Upper lobe of right lung (tissue), 1 donor: ENCODE data around the gene EFCAB12. TPM values are rescaled to one million over a fixed set of nuclear protein-coding genes. Genes with fewer than 3 reads are reported as not detected.

Source experiments
- ATAC-seq: fragments of 200-7000 bp; cut with Tn5 transposase; one replicate; pipeline ENCODE4 v1.9.1; 2020; ENCODE audit warnings: mild to moderate bottlenecking, moderate library complexity
- DNase-seq: peaks from one replicate; pipeline ENCODE4 v3.0.0-alpha.2; 2020
- H3K27ac ChIP-seq: fragments of 200-600 bp; one replicate; pipeline ENCODE4 v1.8.0; 2022
- H3K27me3 ChIP-seq: fragments of 200-600 bp; one replicate; pipeline ENCODE4 v1.8.0; 2022; ENCODE audit warnings: mild to moderate bottlenecking
- H3K36me3 ChIP-seq: fragments of 200-600 bp; one replicate; pipeline ENCODE4 v1.8.0; 2022
- H3K4me1 ChIP-seq: fragments of 200-600 bp; one replicate; pipeline ENCODE4 v1.8.0; 2022
- H3K4me3 ChIP-seq: fragments of 200-600 bp; one replicate; pipeline ENCODE4 v1.8.0; 2022; ENCODE audit warnings: mild to moderate bottlenecking
- H3K9me3 ChIP-seq: fragments of 200-600 bp; one replicate; pipeline ENCODE4 v1.8.0; 2022
- intact Hi-C: fragments of 100-400 bp; cut with DNase I; formaldehyde crosslinking; loops from one replicate; pipeline ENCODE4 v1.11.0; 2022
- total RNA-seq: library from RNA; stranded (reverse); fragmentation: NEBNext Ultra II Directional; extraction: Animal tissue kit (Norgen Biotek cat#: 25700); gene quantifications from one replicate; pipeline ENCODE4 v1.2.1, GENCODE V29; 2021
- TF ChIP-seq, protein P1 (sequence below): fragments of 200-600 bp; IDR thresholded peaks from one replicate; pipeline ENCODE4 v1.8.0; 2022; ENCODE audit warnings: antibody characterized with exemption
- donor health status: DM: no; HTN: yes; CAD: no; lungs with severe emphysema.

EFCAB12 gene
- total RNA-seq, 1 donor from 2014 or later: 0.55 TPM

DNA sequence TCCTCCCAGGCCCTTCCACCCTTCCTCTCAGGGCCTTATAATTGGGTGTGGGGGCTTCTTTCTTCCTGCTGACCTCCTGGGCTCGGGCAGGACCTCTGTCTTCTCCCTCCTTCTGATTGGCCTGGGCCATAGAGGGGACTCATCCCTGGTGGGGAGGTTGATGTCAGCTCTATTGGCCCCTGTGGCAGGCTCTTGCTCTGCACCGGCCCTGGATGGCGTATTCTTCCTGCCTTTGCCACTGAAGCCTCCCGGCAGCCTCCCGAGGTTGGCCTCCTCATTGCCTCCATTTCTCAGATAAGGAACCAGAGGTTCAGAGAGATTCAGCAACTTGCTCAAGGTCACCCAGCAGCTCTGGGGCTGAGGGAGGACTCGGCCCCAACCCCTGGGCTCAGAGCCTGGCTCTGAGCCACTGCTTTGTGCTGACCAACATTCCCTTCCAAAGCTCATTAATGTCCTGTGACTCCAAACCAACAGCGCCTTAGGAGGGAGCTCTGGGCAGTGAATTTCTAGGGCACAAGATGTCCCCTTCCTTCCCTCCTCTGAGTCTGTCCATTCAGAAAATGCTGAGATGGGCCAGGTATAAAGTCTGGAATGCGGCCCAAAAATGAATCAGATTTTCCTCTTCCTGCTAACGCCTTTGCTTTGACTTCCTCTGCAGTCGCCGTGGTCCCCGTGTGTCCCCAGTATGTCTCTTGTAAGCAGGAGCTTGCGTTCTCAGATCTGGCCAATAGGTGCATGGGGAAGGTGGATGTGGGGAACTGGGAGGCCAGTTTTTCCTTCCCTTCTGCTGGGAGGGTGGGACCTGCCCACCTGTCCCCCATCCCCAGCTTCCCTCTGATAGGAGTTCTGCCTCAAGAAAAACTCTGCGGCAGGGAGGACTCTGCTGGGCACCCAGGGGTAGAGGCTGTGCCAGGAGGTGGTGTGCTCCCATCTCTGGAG, 75.5 kb downstream of the EFCAB12 start:
- ATAC-seq (no peak), DNase-seq (no peak)
- Histone ChIP-seq H3K9me3 (no peaks in the 10 kb centered on the region), H3K4me1 (no peaks in the 10 kb centered on the region), H3K27ac (no peak overlapping the region), H3K36me3 (no peaks in the 10 kb centered on the region), H3K27me3 (no peaks in the 10 kb centered on the region), H3K4me3 (no peak overlapping the region)
- TF ChIP-seq, protein P1, sequence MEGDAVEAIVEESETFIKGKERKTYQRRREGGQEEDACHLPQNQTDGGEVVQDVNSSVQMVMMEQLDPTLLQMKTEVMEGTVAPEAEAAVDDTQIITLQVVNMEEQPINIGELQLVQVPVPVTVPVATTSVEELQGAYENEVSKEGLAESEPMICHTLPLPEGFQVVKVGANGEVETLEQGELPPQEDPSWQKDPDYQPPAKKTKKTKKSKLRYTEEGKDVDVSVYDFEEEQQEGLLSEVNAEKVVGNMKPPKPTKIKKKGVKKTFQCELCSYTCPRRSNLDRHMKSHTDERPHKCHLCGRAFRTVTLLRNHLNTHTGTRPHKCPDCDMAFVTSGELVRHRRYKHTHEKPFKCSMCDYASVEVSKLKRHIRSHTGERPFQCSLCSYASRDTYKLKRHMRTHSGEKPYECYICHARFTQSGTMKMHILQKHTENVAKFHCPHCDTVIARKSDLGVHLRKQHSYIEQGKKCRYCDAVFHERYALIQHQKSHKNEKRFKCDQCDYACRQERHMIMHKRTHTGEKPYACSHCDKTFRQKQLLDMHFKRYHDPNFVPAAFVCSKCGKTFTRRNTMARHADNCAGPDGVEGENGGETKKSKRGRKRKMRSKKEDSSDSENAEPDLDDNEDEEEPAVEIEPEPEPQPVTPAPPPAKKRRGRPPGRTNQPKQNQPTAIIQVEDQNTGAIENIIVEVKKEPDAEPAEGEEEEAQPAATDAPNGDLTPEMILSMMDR: no peak
- intact Hi-C loops: no loop called here

DNA sequence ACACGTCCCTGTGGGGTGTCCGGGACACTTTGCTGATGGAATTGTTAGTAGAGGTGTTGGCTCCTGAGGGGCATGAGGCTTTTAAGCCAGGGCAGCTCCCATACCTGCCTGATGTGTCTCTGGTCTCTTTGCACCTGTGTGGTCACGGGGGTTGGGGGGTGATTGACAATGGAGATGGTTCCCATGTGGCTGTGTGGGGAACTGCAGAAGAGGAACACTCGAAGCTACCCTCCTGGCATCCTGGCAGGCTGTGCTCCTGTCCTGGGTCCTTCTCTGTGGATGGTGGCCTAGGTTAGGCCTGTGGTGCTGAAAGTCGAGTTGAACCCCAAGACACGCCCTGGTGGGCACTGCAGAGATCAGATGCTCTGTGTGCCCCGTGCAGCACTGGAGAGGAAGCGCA, 76.4 kb downstream of the EFCAB12 start:
- H3K4me3 ChIP-seq: no peak overlapping the region
- H3K27ac ChIP-seq: no peak overlapping the region
- intact Hi-C loops: no loop called here
- peaks cover 2% of the 10 kb centered on the region for H3K4me1 ChIP-seq
- DNase-seq (no peak), ATAC-seq (no peak)
- no peaks in the 10 kb centered on the region for H3K27me3 ChIP-seq
- H3K36me3 ChIP-seq: no peaks in the 10 kb centered on the region
- H3K9me3 ChIP-seq: no peaks in the 10 kb centered on the region
- TF ChIP-seq, protein P1: no peak

Other genes with a start within 250 kb of the EFCAB12 start
- 314 TPM for gene CNBP, start 244.7 kb downstream of the EFCAB12 start, total RNA-seq
- 149 TPM for gene COPG1, start 179.0 kb downstream of the EFCAB12 start, total RNA-seq
- gene HMCES, start 149.8 kb downstream of the EFCAB12 start, total RNA-seq: 34.8 TPM
- 36.4 TPM for gene MBD4, start 11.3 kb upstream of the EFCAB12 start, total RNA-seq
- gene IFT122, start 11.6 kb upstream of the EFCAB12 start, total RNA-seq: 26.5 TPM
- gene RHO, start 100.0 kb upstream of the EFCAB12 start, total RNA-seq: not detected
- gene H1-8, start 114.5 kb upstream of the EFCAB12 start, total RNA-seq: not detected
- gene PLXND1, start 178.0 kb upstream of the EFCAB12 start, total RNA-seq: 284 TPM